Superior temporal gyrus (tissue), 1 donor: ENCODE data around the gene DICER1.
A peak's percentile ranks its signal among the peaks of the same experiment; 100 is the strongest.

Source experiments
- DNase-seq: peaks from one replicate; pipeline ENCODE4 v3.0.0-alpha.2; 2016; ENCODE audit errors: extremely low spot score

DICER1 gene

GRCh38 chr14:95088665-95089064, 68.7 kb downstream of the DICER1 start:
- peak; percentile 13 for DNase-seq

- no peak for DNase-seq
Measured at GRCh38 chr14:95087619-95088018, 69.7 kb downstream of the DICER1 start.

GRCh38 chr14:95085321-95085720, 72.0 kb downstream of the DICER1 start:
- no peak for DNase-seq

- DNase-seq = no peak
Measured at GRCh38 chr14:95078867-95079266, 78.5 kb downstream of the DICER1 start.

DNA sequence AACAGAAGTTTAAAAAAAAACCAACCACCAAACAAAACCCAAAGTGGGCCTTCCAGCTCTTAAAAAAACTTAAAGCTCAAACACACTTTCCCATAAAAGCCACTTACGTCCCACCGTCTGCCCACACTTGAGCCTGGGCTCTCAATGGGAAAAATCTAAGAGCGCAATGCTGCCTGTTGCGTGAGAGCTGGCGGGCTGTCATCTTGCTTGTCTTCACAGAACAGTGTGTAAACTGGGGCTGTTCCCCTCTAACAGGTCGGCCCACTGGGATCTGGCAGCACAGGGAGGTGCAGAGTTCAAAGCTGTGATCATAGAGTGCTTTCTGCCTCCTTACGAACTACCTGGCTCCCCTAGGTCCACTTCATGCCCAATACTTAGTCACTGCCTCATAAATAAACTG, 80.0 kb downstream of the DICER1 start:
- no peak for DNase-seq

DNA sequence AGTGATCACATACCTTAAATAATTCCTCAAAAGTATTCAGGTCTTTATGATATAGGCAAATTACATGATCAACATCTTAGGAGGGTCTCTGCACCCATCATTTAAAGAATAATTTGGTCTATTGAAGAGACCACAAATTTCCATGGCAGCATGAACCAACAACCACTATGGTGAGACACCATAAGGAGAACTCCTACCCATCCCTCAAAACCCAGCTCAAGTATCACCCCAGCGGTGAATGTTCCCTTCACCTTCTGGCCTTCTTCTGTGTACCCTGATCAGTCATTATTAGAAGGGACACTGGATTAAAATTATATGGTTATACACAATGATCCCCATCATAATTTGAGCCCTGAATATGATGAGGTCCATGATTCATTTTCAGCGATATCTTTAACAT, 81.5 kb downstream of the DICER1 start:
- DNase-seq = no peak

DNA sequence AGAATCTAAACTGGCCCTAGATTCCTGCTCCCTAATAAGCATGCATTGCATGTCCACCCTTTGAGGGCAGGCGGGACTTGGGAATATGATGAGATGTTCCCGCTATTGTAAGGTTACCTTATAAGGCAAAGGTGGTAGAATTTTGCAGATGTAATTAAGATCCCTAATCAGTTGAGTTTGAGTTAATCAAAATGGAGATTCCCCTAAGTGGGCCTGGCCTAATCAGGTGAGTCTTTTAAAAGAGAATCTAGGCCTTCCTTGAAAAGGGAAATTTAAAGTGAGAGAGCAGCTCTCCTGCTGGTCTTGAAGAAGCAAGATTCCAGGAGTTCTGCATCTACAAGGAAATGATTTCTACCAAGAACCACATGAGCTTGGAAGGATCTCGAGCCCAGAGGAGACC, 83.4 kb downstream of the DICER1 start:
- no peak for DNase-seq

GRCh38 chr14:95072310-95072905, 84.9 kb downstream of the DICER1 start:
- no peak for DNase-seq

DNA sequence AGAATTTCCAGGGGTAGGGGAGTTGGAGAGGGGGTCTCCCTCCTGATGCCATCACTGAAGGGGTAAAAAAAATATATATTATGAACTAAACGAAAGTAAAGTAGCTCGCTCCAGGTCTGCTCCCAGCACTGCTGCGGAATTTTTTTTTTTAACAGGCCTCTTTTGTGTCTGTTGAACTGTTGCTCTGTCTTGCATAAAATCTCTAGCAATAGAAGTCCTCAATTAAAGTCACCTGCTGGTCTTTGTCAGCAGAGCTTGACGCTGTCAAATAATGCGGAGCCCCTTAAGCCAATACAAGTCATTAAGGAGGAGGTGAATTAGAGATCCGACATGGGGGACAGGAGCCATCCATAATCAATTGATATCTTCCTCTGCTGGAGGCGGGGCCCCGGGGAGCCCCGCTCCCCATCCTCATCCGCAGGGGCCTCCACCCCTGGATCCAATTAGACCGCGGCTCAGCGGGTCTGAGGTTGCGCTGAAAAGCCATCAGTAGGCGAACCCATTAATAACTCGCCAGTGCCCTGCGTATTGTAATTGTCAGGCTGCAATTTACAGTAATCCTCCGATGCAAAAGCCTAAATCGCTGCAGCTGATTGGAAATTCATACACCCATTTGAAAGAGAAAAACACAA, 85.6 kb downstream of the DICER1 start:
- no peak for DNase-seq

DNA sequence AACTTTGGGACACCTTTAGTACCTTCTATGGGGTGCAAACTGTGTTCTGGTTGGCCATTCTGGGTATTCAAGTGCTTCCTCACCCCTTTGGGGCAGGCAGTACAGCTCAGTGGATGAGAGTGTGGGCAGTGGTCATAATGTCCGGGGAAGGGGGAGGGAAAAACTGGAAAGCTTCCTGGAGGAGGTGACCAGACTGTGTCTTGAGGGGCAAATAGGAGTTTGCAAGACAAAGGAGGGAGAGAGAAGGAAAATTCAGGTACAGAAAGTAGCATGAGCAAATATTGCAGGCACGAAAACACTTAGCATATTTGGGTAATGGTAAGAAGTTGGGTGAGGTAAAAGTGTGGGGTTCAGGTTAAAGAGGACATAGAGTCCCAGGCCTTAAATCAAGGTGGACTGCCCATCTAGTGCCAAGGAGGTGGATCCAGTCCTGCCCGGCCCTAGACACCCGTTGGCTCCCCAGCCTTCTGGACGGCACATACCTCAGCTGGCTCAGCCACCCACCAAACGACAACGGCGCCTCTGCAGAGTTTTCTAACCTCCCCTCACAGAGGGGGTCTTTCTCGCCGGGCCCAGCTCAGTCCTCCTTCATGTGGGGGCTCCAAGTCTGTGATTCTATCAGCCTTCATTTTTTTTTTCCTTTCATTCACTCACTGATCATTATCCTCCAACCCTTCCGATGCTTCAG, 86.4 kb downstream of the DICER1 start:
- DNase-seq = no peak

GRCh38 chr14:95069547-95069946, 87.8 kb downstream of the DICER1 start:
- no peak for DNase-seq

- DNase-seq = no peak
Measured at GRCh38 chr14:95069018-95069417, 88.3 kb downstream of the DICER1 start.

DNA sequence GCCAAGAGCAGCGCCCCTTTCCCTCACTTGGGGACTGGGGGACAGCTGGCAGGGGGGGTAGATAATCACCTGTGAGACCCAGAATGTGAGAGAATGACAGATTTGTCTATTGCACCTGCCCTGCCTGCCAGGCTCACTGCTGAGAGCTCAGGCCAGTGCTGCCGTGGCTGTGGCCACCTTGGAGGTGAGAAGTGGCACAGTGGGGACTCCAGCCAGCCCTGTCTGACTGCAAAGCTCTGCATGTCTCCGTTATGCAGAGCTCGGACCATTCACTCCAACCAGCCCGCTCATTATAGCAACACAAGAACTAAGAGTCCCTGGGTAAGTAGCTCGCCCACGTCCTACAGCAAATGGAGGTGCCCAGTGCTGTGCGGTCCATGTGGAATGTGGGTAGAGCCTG, 88.8 kb downstream of the DICER1 start:
- DNase-seq = no peak

DNA sequence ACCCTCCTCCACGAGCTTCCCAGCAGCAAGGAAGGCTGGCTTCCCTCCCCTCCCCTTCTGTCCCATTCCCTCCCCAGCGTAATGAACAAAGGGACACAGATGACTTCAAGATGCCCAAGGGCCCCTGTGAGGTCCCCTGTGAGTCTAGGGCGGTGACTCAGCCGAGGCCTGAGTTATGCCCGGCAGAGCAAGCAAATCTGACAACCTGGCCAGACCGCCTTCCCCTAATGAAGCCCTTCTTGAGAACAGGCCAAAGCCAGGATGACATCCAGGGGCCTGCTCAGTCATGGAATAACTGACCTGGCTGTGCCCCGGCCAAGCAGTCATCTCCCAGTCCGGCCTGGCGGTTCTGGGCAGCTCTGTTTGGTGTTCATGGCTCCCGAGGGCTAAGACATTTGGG, 89.2 kb downstream of the DICER1 start:
- no peak for DNase-seq

- no peak for DNase-seq
Measured at GRCh38 chr14:95067526-95067925, 89.8 kb downstream of the DICER1 start.

GRCh38 chr14:95066427-95066986, 90.8 kb downstream of the DICER1 start:
- DNase-seq = no peak

DNA sequence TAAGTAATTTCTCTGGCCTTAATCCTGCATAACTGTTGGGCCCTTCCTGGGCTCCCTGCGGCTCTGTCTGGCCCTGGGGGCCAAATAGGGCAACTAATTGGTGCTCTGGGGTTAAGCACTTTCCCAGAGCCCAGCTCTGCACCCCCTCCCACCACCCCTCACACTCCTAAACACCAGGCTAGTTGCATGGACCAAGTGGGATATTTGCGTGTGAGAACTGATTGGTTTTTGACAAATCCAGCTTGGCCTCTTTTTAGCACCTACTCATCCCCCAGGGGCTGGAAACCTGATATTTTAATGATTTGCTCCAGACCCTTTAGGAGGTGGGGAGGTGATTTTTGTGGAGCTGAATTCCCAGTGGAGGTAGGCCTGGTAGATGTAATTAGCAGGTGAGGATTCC, 91.9 kb downstream of the DICER1 start:
- no peak for DNase-seq

DNA sequence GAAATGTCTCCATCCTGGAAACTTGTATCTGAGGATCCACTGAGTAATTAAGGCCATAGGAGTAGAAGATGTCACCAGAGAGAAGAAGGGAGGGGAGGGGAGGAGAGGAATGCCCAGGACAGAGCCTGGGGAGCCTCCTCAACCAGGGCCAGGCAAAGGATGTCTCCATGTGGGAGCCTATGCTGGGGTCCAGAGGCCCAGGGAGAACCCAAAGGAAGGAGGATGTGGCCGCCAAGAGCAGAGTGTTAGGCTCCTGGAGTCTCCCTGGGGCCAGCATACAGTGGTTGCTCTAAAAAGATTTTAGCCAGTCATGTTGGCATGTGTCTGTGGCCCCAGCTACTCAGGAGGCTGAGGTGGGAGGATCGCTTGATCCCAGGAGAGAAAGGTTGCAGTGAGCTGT, 92.6 kb downstream of the DICER1 start:
- DNase-seq = no peak

DNA sequence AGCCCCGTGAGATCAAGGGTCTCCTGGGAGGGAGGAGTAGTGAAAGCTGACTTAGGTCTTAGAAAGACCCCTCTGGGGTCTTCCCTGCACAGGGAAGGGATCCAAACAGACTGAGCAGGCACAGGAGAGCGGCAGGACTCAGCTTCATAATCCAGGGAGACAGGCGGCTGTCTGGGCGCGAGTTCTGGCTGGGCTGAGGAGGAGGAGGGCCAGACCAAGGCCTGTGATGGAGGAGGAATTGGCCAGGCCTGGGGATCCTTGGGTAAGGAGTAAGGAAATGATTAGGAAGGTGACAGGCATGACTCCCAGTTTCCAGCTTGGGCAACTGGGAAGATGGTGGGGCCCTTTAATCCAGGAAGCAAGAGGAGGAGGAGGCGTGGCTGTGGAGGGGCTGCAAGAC, 93.1 kb downstream of the DICER1 start:
- no peak for DNase-seq

DNA sequence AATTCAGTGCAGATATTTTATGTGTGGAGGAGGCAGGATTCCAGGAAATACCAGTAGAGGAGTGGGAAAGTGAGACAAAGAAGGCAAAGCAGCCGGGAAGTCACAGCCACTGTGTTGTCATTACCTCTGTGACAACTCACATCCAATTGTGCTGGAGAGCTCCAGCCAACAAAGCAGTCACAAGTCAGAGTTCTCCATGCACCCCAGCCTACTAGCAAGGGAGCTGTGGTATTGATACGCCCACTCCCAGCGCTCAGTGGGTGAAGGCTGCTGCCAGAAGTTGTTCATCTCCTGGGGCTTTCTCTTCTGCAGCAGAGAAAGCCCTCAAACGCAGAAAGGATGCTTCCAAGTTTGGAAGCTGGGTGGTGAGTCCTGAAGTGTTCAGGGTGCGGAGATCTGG, 93.9 kb downstream of the DICER1 start:
- peak; percentile 12 for DNase-seq

GRCh38 chr14:95062946-95063345, 94.4 kb downstream of the DICER1 start:
- DNase-seq = no peak

DNA sequence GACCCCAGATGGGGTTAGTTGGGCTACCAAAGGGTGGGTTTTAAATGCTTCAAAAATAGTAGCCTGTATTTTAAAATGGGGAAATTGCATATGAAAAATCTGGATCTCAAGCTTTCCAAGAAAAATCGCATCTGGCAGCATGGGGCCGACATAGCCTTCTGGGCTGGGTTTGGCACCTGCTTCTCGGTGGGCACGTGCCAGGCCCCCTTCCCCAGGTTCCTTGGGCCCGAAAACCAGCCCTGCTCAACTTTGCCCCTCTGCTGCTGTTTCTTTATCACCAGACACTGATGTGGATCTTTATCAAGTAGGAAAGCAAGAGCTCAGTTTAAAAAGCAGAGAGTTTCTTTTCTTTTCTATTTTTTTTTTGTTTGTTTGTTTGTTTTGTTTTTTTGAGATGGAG, 95.1 kb downstream of the DICER1 start:
- no peak for DNase-seq
